HepG2 (cell line): ENCODE results near the gene MAD2L2. TPM values are rescaled to one million over a fixed set of nuclear protein-coding genes. Genes with fewer than 3 reads are reported as not detected.

Experiments
- AHDC1 ChIP-seq: sonication (generic); formaldehyde crosslinking; IDR thresholded peaks from 2 replicates; pipeline ENCODE4 v1.5.1; 2020; ENCODE audit warnings: mild to moderate bottlenecking, missing genetic modification reagents, borderline replicate concordance
- DPF2 ChIP-seq: sonication (generic); formaldehyde crosslinking; IDR thresholded peaks from 2 replicates; pipeline ENCODE4 v1.4.0; 2020; ENCODE audit warnings: mild to moderate bottlenecking, low read depth, missing genetic modification reagents, borderline replicate concordance
- ZMAT3 ChIP-seq: sonication (generic); formaldehyde crosslinking; conservative IDR thresholded peaks from 2 replicates; pipeline ENCODE4 v1.7.0; 2021; ENCODE audit warnings: missing genetic modification reagents
- ZNF652 ChIP-seq: IDR thresholded peaks from 2 replicates; pipeline ENCODE4 v1.6.1; 2016; ENCODE audit warnings: low read depth, borderline replicate concordance
- polyA plus RNA-seq, 8 experiments: library from polyadenylated mRNA; depleted of rRNA in 3 of 8; stranded (reverse) in 7 of 8; unstranded in 1 of 8; fragments of >200 nt; fragmentation: Illumina TruSeq in 4 of 8; extraction: Trizol in 4 of 8; gene quantifications; 2 replicates each; pipeline versions ENCODE4 v1.2.1 to v1.2.3, GENCODE V29; 2011 to 2016; ENCODE audit warnings: low read depth in 4 of 8, missing spikeins in 1 of 8, mixed read lengths in 1 of 8; ENCODE audit not compliant: insufficient read depth in 1 of 8
- total RNA-seq, 5 experiments: library from RNA; depleted of rRNA; stranded (reverse); fragments of >200 nt; fragmentation: Illumina TruSeq; extraction: Trizol; gene quantifications; 2 replicates each; pipeline ENCODE4 v1.2.3, GENCODE V29; 2016; ENCODE audit warnings: low read depth in 1 of 5
- TF ChIP-seq, protein P1 (sequence below): sonication (generic); formaldehyde crosslinking; IDR thresholded peaks from 2 replicates; pipeline ENCODE4 v1.5.0; 2020; ENCODE audit warnings: mild to moderate bottlenecking, missing genetic modification reagents

MAD2L2 gene
- total and polyA plus RNA-seq, 2 of the 13 experiments (the other 11 are each of a cell fraction or from before 2014, with no cell fraction given): 51.8 to 53.8 TPM

- TF ChIP-seq DPF2 (CRISPR knock-in tag) (no peak), ZNF652 (CRISPR knock-in tag) (peak; percentile 91), ZMAT3 (0 out of 2 replicates have a peak, but pooled peaks have one; percentile 11), AHDC1 (CRISPR knock-in tag) (no peak)
- TF ChIP-seq, protein P1, sequence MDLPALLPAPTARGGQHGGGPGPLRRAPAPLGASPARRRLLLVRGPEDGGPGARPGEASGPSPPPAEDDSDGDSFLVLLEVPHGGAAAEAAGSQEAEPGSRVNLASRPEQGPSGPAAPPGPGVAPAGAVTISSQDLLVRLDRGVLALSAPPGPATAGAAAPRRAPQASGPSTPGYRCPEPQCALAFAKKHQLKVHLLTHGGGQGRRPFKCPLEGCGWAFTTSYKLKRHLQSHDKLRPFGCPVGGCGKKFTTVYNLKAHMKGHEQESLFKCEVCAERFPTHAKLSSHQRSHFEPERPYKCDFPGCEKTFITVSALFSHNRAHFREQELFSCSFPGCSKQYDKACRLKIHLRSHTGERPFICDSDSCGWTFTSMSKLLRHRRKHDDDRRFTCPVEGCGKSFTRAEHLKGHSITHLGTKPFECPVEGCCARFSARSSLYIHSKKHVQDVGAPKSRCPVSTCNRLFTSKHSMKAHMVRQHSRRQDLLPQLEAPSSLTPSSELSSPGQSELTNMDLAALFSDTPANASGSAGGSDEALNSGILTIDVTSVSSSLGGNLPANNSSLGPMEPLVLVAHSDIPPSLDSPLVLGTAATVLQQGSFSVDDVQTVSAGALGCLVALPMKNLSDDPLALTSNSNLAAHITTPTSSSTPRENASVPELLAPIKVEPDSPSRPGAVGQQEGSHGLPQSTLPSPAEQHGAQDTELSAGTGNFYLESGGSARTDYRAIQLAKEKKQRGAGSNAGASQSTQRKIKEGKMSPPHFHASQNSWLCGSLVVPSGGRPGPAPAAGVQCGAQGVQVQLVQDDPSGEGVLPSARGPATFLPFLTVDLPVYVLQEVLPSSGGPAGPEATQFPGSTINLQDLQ: no peak
Measured at GRCh38 chr1:11670747-11671146, 10.2 kb downstream of the MAD2L2 start (continued).
